K562 (cell line): ENCODE data around the gene NUCKS1. TPM values are rescaled to one million over a fixed set of nuclear protein-coding genes. Genes with fewer than 3 reads are reported as not detected.
A peak's percentile ranks its signal among the peaks of the same experiment; 100 is the strongest.

Experiments
- ATF1 ChIP-seq, 2 experiments: fragments of 450-650 bp in 1 of 2; IDR thresholded peaks; 2 replicates each; pipeline ENCODE4 v1.6.1; 2016; ENCODE audit warnings: missing compliant biosample characterization in 1 of 2, missing genetic modification characterization in 1 of 2
- CREB1 ChIP-seq, 2 experiments: sonication (generic) in 1 of 2; formaldehyde crosslinking in 1 of 2; IDR thresholded peaks; 2 replicates each; pipeline versions ENCODE4 v1.6.1 to v1.8.0; 2012 to 2022; ENCODE audit warnings: inconsistent platforms in 1 of 2, mild to moderate bottlenecking in 1 of 2, missing genetic modification reagents in 1 of 2, moderate library complexity in 1 of 2
- CXXC5 ChIP-seq: fragments of 250-450 bp; sonication (Bioruptor Pico); IDR thresholded peaks from 2 replicates; pipeline ENCODE4 v1.8.0; 2022; ENCODE audit warnings: inconsistent platforms, mild to moderate bottlenecking, moderate library complexity
- DNMT1 ChIP-seq: fragments of 450-650 bp; IDR thresholded peaks from 2 replicates; pipeline ENCODE4 v1.6.1; 2016; ENCODE audit warnings: antibody characterized with exemption, mild to moderate bottlenecking
- FOXA1 ChIP-seq: fragments of 450-650 bp; IDR thresholded peaks from 2 replicates; pipeline ENCODE4 v1.6.1; 2016; ENCODE audit warnings: mild to moderate bottlenecking, borderline replicate concordance
- HDAC2 ChIP-seq: fragments of 450-650 bp; IDR thresholded peaks from 2 replicates; pipeline ENCODE4 v1.6.1; 2016; ENCODE audit warnings: mild to moderate bottlenecking
- KLF1 ChIP-seq: fragments of 450-650 bp; IDR thresholded peaks from 2 replicates; pipeline ENCODE4 v1.6.1; 2016; ENCODE audit warnings: missing genetic modification characterization, missing compliant biosample characterization
- POLR2A ChIP-seq: fragments of 450-650 bp; conservative IDR thresholded peaks from 2 replicates; pipeline ENCODE4 v1.6.1; 2016
- POLR2AphosphoS5 ChIP-seq: IDR thresholded peaks from 2 replicates; pipeline ENCODE4 v1.6.1; 2011; ENCODE audit warnings: mild to moderate bottlenecking, low read depth, low read length, moderate library complexity; ENCODE audit not compliant: control insufficient read depth, insufficient read depth
- PRMT5 ChIP-seq: sonication (generic); formaldehyde crosslinking; IDR thresholded peaks from 2 replicates; pipeline ENCODE4 v1.5.0; 2020; ENCODE audit warnings: missing genetic modification reagents
- TRIM24 ChIP-seq, 2 experiments: fragments of 450-650 bp; IDR thresholded peaks; 2 replicates each; pipeline ENCODE4 v1.6.1; 2016
- polyA plus RNA-seq, 8 experiments: library from polyadenylated mRNA; depleted of rRNA in 4 of 8; stranded (reverse) in 5 of 8; unstranded in 3 of 8; fragments of >200 nt; fragmentation: Nextera tagmentation in 2 of 8; fragmentation: Illumina TruSeq in 1 of 8; extraction: Ambion mirVana in 2 of 8; extraction: Trizol in 1 of 8; gene quantifications; 2 replicates each; pipeline versions ENCODE4 v1.2.1 to v1.2.3, GENCODE V29; 2011 to 2014; ENCODE audit warnings: inconsistent platforms in 1 of 8, missing spikeins in 1 of 8
- total RNA-seq, 7 experiments: library from RNA; depleted of rRNA in 6 of 7; stranded (reverse); fragments of >200 nt in 6 of 7; fragmentation: Illumina TruSeq in 2 of 7; extraction: Trizol in 2 of 7; gene quantifications; 2 replicates each; pipeline versions ENCODE4 v1.2.1 to v1.2.3, GENCODE V29; 2011 to 2021; ENCODE audit warnings: low replicate concordance in 1 of 7
- TF ChIP-seq, protein P1 (sequence below): fragments of 450-650 bp; IDR thresholded peaks from 2 replicates; pipeline ENCODE4 v1.6.1; 2016; ENCODE audit warnings: mild to moderate bottlenecking
- TF ChIP-seq, protein P2 (sequence below): fragments of 250-450 bp; sonication (Bioruptor Pico); IDR thresholded peaks from 2 replicates; pipeline ENCODE4 v1.9.0; 2021; ENCODE audit warnings: mild to moderate bottlenecking
- TF ChIP-seq, protein P3 (sequence below), 2 experiments: fragments of 450-650 bp; IDR thresholded peaks; 2 replicates each; pipeline ENCODE4 v1.6.1; 2016; ENCODE audit warnings: mild to moderate bottlenecking in 2 of 2, borderline replicate concordance in 1 of 2, low read depth in 1 of 2, moderate library complexity in 1 of 2

Gene NUCKS1
- total and polyA plus RNA-seq, 9 of the 15 experiments (the other 6 are each of a cell fraction or from before 2014, with no cell fraction given), result 66.7 to 244 (median 149) TPM

- TF ChIP-seq, protein P1, sequence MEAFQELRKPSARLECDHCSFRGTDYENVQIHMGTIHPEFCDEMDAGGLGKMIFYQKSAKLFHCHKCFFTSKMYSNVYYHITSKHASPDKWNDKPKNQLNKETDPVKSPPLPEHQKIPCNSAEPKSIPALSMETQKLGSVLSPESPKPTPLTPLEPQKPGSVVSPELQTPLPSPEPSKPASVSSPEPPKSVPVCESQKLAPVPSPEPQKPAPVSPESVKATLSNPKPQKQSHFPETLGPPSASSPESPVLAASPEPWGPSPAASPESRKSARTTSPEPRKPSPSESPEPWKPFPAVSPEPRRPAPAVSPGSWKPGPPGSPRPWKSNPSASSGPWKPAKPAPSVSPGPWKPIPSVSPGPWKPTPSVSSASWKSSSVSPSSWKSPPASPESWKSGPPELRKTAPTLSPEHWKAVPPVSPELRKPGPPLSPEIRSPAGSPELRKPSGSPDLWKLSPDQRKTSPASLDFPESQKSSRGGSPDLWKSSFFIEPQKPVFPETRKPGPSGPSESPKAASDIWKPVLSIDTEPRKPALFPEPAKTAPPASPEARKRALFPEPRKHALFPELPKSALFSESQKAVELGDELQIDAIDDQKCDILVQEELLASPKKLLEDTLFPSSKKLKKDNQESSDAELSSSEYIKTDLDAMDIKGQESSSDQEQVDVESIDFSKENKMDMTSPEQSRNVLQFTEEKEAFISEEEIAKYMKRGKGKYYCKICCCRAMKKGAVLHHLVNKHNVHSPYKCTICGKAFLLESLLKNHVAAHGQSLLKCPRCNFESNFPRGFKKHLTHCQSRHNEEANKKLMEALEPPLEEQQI, result peak; percentile 67
- TF ChIP-seq DNMT1 (0 out of 2 replicates have a peak, but pooled peaks have one; percentile 77), CXXC5 (CRISPR knock-in tag) (peak; percentile 100), TRIM24 (IDR thresholded peaks at IDR 0.05) (peak in 1 of 2 experiments; percentile 81; a peak in 3 of 4 replicates), ATF1 (CRISPR knock-in tag; IDR thresholded peaks at IDR 0.05) (no peak), ATF1 (tag; IDR thresholded peaks at IDR 0.05) (peak; percentile 95), POLR2AphosphoS5 (peak; percentile 74; the same call in 1 of the 2 replicates), CREB1 (IDR thresholded peaks at IDR 0.05) (peak; percentile 86), CREB1 (CRISPR knock-in tag; IDR thresholded peaks at IDR 0.05) (peak; percentile 58; the same call in 1 of the 2 replicates), HDAC2 (peak; percentile 100), PRMT5 (CRISPR knock-in tag) (no peak), POLR2A (peak; percentile 85), FOXA1 (no peak), KLF1 (0 out of 2 replicates have a peak, but pooled peaks have one; percentile 32)
- TF ChIP-seq, protein P2, sequence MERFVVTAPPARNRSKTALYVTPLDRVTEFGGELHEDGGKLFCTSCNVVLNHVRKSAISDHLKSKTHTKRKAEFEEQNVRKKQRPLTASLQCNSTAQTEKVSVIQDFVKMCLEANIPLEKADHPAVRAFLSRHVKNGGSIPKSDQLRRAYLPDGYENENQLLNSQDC (CRISPR knock-in tag), result peak; percentile 62; the same call in 1 of the 2 replicates
- TF ChIP-seq, protein P3, sequence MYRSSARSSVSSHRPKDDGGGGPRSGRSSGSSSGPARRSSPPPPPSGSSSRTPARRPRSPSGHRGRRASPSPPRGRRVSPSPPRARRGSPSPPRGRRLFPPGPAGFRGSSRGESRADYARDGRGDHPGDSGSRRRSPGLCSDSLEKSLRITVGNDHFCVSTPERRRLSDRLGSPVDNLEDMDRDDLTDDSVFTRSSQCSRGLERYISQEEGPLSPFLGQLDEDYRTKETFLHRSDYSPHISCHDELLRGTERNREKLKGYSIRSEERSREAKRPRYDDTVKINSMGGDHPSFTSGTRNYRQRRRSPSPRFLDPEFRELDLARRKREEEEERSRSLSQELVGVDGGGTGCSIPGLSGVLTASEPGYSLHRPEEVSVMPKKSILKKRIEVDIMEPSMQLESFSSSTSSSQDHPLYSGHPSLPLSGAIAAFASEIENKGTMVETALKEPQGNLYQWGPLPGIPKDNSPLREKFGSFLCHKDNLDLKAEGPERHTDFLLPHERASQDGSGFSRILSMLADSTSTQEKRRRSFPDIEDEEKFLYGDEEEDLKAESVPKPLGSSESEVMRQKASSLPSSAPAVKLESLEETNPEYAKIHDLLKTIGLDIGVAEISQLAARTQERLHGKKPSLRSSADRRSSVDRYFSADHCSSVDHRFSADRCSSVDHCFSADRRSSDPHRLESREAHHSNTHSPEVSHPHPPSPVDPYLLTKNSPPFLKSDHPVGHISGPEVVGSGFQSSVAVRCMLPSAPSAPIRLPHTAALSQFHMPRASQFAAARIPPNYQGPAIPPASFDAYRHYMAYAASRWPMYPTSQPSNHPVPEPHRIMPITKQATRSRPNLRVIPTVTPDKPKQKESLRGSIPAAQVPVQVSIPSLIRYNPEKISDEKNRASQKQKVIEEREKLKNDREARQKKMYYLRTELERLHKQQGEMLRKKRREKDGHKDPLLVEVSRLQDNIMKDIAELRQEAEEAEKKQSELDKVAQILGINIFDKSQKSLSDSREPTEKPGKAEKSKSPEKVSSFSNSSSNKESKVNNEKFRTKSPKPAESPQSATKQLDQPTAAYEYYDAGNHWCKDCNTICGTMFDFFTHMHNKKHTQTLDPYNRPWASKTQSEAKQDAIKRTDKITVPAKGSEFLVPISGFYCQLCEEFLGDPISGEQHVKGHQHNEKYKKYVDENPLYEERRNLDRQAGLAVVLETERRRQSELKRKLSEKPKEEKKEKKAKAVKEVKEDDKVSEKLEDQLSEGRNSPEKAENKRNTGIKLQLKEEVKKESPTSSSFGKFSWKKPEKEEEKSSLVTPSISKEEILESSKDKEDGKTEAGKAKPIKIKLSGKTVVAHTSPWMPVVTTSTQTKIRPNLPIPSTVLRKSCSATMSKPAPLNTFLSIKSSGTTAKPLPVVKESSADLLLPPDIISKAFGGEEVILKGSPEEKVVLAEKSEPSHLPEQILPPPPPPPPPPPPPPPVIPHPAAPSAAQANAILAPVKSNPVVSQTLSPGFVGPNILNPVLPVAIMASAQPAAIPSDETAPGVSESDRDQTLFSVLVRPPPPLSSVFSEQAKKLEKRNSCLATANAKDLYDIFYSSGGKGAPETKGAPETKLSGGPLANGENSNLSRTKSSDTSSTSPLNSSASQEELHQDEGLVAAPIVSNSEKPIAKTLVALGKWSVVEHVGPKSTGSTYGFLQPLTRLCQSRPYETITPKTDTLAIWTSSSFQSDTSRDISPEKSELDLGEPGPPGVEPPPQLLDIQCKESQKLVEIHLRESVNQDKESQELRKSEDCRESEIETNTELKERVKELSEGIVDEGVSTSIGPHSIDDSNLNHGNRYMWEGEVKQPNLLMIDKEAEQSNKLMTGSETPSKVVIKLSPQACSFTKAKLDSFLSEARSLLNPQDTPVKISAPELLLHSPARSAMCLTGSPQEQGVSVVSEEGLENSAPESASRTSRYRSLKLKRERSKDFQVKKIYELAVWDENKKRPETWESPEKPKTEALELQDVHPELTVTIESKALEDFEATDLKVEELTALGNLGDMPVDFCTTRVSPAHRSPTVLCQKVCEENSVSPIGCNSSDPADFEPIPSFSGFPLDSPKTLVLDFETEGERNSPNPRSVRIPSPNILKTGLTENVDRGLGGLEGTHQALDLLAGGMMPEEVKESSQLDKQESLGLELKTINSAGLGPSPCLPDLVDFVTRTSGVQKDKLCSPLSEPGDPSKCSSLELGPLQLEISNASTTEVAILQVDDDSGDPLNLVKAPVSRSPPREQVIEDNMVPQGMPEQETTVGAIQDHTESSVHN (IDR thresholded peaks at IDR 0.05; ENCODE audit: borderline replicate concordance in 1 of 2, low read depth in 1 of 2), result 0 out of 4 replicates have a peak, but pooled peaks of 1 of the 2 experiments have one; percentile 20
These were observed at the start of gene NUCKS1 (continued) for GRCh38 chr1:205750138-205751035.
